ENCODE results near the gene NR4A1. TPM values are rescaled to one million over a fixed set of nuclear protein-coding genes. Genes with fewer than 3 reads are reported as not detected.
"Not testable (repeated sequence)": the region's sequence is repeated elsewhere in the genome, so short reads cannot be mapped to it uniquely, and the experiment has no call there.

The NR4A1 gene
- total RNA-seq, 1 donor from 2014 or later: 76.3 TPM

DNA sequence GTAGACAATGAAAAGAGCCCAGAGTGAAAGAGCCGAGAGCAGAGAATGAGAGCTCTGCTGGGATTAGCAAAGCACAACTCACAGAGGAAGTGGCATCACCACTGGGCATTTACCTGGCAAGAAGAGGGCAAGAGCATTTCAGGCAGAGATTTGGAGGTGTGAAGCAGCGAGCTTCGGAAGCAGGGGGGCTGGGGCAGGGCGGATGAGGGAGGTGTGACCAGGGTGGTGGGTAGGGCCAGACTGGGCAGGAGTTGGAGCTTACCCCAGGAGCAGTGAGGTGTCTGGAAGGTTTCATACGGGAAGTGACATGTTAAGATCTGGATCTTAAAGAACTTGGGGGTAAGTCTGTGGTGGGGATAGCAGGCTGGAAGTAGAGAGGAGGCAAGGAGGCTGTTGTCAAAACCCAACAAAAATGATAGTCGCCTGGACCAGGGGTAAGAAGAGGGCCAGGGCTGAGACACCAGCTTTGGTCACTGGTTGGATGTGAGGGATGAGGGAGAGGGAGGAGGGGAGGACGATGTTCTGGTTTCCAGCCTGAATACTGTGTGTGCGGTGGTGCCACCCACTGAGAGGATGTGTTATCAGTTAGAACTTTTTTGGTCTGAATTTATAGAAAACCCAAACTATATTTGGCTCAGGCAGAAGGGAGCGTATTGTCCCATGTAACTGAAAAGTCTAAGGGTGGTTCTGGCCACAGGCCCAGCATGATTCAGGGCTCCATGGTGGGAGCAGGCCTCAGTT lies 33.4 kb downstream of the NR4A1 start:
- intact Hi-C loops (cut with DNase I): loop anchor here (5.0 kb wide), 1 partner anchor 77 kb away; the partner anchor contains the start of gene TAMALIN
- no peak for DNase-seq (ENCODE audit: low spot score)

DNA sequence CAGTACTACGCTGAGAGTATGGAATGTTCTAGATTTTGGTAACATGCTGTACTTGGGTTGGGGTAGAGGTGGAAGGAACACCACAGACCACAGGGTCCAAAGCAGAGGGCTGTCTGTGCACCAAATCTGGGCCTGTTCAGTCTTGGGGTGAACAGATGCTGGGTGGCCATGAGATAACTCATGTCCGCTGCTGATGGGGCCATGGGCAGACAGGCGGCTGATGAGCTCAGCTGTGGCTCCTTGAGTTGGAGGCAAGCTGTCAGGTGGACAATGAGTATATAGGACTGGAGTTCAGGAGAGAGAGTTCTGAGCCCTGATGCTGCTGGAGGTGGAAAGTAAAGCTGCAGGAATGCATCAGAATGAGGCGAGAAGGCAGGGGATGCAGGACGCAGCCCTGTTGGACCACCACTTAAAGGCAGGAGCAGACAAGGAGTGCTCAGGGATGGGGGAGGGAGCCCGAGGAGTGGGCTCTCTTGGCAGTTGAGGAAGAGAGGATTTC lies 34.5 kb downstream of the NR4A1 start:
- intact Hi-C loops (cut with DNase I): no loop called here
- no peak for DNase-seq (ENCODE audit: low spot score)

DNA sequence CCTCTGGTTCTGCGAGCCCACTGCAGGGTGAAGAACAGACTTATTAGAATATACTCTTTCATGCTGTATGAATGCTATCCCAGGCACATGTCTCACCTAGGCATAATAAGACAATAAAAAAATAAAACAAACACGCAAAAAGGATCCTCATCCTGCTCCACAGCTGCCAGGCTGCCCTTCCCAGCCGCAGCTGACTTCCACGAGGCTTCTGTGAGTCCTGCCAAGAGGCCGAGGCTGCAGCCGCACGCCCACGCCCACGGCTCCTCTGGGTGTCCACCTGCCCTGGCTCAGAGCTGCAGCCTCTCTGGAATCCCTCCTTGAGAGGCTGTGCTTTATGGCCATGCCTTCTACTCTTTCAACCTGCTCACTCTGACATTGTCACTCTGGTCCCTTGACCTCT lies 35.1 kb downstream of the NR4A1 start:
- DNase-seq (ENCODE audit: low spot score): no peak
- intact Hi-C loops (cut with DNase I): no loop called here

DNA sequence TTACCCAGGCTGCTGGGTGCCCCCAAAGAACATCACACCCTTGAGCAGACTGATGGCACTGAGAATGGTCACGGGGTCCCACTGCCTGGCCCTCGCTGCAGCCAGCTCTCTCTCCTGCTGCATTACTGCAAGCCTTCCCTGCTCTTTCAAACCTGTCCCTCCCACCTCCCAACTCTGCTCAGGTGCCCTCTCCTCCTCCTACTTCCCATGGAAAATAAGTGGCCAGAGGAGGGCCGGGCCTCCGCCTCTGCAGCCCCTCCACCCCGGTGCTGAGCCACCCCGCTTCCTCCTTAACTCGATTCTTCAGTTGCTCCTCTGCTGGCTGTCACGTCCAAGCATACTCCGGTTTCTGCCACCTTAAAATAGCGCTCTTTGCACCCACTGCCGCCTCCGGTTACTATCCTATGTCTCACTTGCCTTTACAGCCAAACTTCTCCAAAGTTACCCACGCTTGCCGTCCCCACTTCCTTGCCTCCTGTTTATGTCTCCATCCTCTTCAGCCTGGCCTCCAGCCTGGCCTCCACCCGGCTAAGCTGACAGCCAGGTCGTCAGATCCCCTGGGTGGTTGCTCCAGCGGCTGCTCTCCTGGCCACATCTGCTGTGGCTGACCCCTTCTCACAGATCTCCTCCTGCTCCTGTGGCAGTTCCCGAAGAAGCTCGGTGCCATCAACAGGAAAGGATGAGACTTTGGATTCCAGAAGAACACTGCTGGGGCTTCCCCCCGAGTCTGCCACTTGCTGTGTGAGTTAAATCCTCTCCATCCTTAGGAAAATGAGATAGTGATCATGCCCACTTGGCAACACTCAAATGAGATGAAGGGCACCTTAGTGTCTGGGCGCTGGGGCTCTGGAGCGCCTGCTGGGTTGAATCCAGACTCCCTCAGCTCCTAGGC lies 35.9 kb downstream of the NR4A1 start:
- no peak for DNase-seq (ENCODE audit: low spot score)
- intact Hi-C loops (cut with DNase I): no loop called here

DNA sequence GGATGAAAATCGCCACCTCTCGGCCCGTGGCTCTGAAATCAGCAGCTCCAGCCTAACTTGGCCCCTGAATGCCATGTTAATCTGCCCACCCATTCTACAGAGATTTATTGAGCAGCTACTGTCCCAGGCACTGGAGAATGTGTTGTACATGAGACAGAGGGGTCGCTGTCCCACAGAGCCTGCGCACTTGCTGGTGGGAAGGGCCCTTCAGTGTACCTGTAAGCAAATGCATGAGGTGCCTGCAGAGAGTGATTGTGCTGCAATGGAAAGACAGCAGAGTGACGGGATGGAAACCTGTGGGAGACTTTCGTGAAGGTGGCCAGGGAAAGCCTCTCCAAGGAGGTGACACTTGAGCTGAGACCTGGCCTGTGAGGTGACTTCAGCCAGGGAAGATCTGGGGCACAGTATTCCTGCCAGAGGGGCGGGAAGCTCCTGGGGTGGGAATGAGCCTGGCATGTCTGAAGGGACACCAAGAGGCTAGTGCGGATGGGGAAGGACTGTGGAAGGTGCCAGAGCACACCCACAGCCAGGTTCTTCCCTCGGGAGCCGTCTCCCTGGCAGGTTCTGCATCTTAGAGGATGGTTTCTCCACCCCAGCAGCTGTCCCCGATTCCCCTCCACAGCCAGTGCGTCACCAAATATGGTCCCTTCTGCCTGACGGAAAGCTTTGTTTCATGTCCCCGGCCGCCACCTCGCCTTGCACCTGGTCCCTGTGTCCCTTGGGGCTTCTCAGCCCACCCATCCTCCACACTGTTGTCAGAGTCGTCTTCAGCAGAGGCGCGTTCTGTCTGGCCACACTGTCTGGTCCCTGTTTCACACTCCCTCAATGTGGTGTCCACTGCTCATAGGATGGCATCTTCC lies 36.9 kb downstream of the NR4A1 start:
- no peak for DNase-seq (ENCODE audit: low spot score)
- intact Hi-C loops (cut with DNase I): no loop called here

DNA sequence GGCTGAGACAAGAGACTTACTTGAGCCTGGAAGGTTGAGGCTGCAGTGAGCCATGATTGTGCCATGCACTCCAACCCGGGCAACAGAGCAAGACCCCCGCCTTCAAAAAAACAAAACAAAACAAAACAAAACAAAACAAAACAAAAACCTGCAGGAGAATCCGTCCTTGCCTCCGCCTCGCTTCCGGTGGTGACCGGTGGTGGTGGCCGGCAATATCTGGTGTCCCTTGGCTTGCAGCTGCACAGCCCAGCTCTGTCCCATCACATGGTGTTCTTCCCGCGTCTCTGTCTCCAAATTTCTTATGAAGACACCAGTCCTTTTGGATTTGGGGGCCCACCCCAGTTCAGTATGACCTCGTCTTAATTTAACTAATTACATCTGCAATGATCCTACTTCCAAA lies 38.2 kb downstream of the NR4A1 start:
- DNase-seq (ENCODE audit: low spot score): no peak

DNA sequence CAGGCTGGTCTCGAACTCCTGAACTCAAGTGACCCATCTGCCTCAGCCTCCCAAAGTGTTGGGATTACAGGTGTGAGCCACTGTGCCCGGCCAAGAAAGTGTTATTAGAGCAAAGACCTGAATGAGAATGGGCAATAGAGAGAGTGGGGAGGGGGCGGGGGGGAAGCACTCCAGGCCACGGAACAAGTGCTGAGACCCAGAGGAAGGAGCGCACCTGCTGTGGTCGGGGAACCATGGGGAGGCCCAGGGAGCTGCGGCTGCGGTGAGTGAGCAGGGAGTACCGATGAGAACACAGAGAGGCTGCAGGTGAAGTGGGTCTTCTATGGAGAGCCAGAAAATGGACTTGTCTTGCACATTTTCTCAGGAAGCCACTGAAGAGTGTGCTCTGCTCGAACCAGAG lies 39.0 kb downstream of the NR4A1 start:
- no peak for DNase-seq (ENCODE audit: low spot score)
- intact Hi-C loops (cut with DNase I): no loop called here

More for the DNA sequence above, 38.2 kb downstream of the NR4A1 start:
- intact Hi-C loops (cut with DNase I): no loop called here

DNA sequence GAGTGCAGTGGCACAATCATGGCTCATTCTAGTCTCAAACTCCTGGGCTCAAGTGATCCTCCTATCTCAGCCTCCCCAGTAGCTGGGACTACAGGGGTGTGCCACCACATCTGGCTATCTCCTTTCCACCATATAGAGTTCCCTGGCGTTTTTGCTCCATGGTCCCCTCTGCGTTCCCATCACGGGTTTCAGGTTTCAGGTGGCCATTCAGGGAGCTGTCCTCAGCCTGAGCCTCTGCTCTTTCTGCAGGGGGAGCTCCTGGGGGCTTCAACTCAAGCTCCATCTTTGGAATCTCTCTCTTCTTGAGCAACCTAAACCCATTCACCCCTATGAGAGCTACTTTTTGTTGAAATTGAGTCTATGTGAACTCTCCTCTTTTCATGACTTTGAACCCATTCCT lies 39.8 kb downstream of the NR4A1 start:
- no peak for DNase-seq (ENCODE audit: low spot score)
- intact Hi-C loops (cut with DNase I): no loop called here

- intact Hi-C loops (cut with DNase I): no loop called here
- no peak for DNase-seq (ENCODE audit: low spot score)
Measured at GRCh38 chr12:52091869-52092268, 40.6 kb downstream of the NR4A1 start.

DNA sequence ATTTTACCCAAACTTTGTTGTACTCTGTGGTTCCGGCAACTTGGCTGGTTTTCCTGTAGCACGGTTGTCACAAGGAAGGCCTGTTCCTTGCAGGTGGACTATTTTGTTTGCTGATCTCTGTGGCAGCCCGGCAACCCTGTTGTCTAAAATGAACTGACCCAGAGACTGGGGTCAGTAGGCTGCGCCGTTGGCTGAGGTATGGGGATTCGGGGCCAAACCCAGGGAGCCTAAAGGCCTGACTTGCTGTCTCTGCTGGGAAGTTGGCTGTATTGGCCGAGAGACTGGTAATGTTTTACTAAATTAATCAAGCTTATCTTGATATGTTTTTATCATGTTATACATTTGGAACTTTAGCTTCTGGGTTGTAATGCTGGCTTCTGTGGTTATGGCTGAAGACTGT lies 42.1 kb downstream of the NR4A1 start:
- no peak for DNase-seq (ENCODE audit: low spot score)
- intact Hi-C loops (cut with DNase I): no loop called here

DNA sequence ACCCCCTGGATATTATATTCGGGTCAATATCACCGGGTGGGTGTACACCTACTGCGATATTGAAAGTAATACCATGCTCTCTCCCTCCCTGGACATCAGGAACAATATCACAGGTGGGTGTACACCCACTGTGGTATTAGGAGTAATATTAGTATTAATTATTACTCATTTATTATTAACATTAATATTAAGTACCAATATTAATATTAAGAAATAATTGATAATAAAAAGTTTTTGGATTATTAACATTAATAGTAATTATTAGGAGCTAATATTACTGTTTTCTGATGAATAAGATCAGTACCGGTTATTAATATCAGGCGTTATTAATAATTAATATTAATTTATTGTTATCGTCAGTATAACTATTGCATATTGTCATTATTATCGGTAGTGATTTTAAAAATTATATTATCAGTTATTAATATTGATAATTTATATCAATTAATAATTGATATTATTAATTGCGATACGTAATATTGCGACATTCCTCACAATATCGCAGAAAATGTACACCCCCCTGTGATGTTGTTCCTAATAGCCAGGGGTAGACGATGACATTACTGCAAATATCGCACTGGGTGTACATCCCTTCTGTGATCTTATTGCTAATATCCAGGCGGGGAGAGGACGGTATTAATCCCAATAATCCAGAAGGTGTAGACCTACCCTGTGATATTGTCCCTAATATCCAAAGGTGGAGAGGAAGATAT lies 45.2 kb downstream of the NR4A1 start:
- intact Hi-C loops (cut with DNase I): no loop called here
- no peak for DNase-seq (ENCODE audit: low spot score)

DNA sequence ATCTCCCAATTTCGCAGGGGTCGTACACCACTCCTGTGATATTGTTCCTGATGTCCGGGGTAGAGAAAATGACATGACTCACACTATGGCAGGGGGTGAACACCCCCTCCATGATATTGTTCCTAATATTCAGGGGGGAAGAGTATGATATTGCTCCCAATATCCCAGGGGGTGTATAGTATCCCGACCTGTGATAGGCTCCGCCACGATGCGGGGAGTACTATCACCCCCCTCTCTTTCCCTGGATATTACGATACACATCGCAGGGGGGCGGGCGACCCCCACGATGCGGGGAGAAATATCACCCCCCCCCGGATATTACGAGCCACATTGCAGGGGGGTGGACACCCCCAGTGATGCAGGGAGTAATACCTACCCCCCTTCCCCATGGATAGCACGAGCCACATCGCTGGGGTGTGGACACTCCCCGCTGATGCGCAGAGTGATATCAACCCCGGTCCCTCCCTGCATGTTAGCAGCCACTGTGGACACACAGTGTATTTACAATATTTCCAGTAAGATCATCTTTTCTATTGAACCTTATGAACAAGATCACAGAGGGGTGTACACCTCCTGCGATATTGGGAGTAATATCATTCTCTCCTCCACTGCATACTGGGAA lies 45.9 kb downstream of the NR4A1 start:
- intact Hi-C loops (cut with DNase I): no loop called here
- DNase-seq (ENCODE audit: low spot score): no peak

DNA sequence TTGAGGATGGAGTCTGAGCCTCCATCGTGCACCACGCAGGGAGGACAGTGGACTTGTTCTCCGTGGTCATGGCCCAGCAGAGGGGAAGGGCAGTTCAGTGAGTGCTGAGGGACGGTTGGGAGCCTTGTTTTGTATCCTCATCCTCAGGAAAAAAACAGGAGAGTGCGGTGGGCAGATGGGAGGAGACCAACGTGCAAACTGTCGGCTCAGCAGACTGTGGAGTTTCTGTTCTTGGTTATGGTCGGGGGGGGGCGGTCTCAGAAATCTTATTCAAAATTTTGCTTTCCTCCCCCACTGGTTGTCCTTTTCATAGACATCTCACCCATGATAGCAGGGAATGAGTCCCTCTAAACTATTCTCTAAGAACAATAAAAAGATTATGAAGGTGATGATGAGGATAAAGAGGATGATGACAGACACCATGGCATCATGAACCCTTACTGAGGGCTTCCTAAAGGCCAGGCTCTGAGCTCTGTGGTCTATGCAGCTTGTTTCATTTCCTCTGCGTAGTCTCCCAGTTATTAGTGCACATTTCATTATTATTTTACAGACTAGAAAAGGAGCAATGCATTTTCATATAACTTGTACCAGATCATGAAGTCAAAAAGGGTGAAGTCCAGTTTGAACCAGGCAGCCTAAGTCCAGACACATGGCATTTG lies 53.3 kb downstream of the NR4A1 start:
- DNase-seq (ENCODE audit: low spot score); intact Hi-C loops (cut with DNase I): not testable (repeated sequence)

Other genes with a start within 250 kb of the NR4A1 start
- gene FIGNL2, start 202.7 kb upstream of the NR4A1 start, total RNA-seq: 0.32 TPM
- gene ANKRD33, start 163.3 kb upstream of the NR4A1 start, total RNA-seq: not detected
- gene ACVRL1, start 143.9 kb upstream of the NR4A1 start, total RNA-seq: 31.1 TPM
- 9.3 TPM for gene ACVR1B, start 99.7 kb upstream of the NR4A1 start, total RNA-seq
- 27.5 TPM for gene TAMALIN, start 44.5 kb upstream of the NR4A1 start, total RNA-seq
- gene ATG101, start 18.5 kb downstream of the NR4A1 start, total RNA-seq: 23.2 TPM
- gene SMIM41, start 28.3 kb downstream of the NR4A1 start, total RNA-seq: not detected
- 1.2 TPM for gene KRT80, start 140.6 kb downstream of the NR4A1 start, total RNA-seq
- 1.2 TPM for gene KRT7, start 181.8 kb downstream of the NR4A1 start, total RNA-seq
- gene KRT86, start 223.2 kb downstream of the NR4A1 start, total RNA-seq: not detected
- gene KRT81, start 240.1 kb downstream of the NR4A1 start, total RNA-seq: not detected

Measured in cardiac septum (tissue), 1 donor.